Left hindlimb (tissue), 1 donor: Measurements from ENCODE around the gene SLCO4A1.
A peak's percentile ranks its signal among the peaks of the same experiment; 100 is the strongest.
"Not testable (repeated sequence)": the region's sequence is repeated elsewhere in the genome, so short reads cannot be mapped to it uniquely, and the experiment has no call there.

ENCODE experiments used
- DNase-seq: peaks from one replicate; pipeline ENCODE4 v3.0.0-alpha.2; 2018

The SLCO4A1 gene

GRCh38 chr20:62622877-62623487, 19.3 kb upstream of the SLCO4A1 start:
- DNase-seq, result no peak

GRCh38 chr20:62623488-62624324, 18.6 kb upstream of the SLCO4A1 start:
- peak; percentile 83 for DNase-seq

- DNase-seq, result no peak
These were observed 18.0 kb upstream of the SLCO4A1 start for GRCh38 chr20:62624325-62624690.

- DNase-seq, result peak; percentile 32
These were observed 17.4 kb upstream of the SLCO4A1 start for GRCh38 chr20:62624719-62625453.

GRCh38 chr20:62625516-62625915, 16.8 kb upstream of the SLCO4A1 start:
- no peak for DNase-seq

- no peak for DNase-seq
These were observed 16.3 kb upstream of the SLCO4A1 start for GRCh38 chr20:62625921-62626547.

GRCh38 chr20:62627425-62627824, 14.9 kb upstream of the SLCO4A1 start:
- not testable (repeated sequence) for DNase-seq

GRCh38 chr20:62627901-62628612, 14.2 kb upstream of the SLCO4A1 start:
- peak; percentile 20 for DNase-seq

GRCh38 chr20:62628691-62629090, 13.6 kb upstream of the SLCO4A1 start:
- DNase-seq, result no peak

- DNase-seq, result no peak
These were observed 12.3 kb upstream of the SLCO4A1 start for GRCh38 chr20:62629864-62630470.

GRCh38 chr20:62631336-62632308, 10.7 kb upstream of the SLCO4A1 start:
- no peak for DNase-seq

- no peak for DNase-seq
These were observed 9.7 kb upstream of the SLCO4A1 start for GRCh38 chr20:62632575-62633090.

- DNase-seq, result no peak
These were observed 8.5 kb upstream of the SLCO4A1 start for GRCh38 chr20:62633598-62634329.

- no peak for DNase-seq
These were observed 7.9 kb upstream of the SLCO4A1 start for GRCh38 chr20:62634330-62634967.

- no peak for DNase-seq
These were observed 7.1 kb upstream of the SLCO4A1 start for GRCh38 chr20:62635232-62635631.

GRCh38 chr20:62635852-62636251, 6.5 kb upstream of the SLCO4A1 start:
- DNase-seq, result no peak

GRCh38 chr20:62636446-62636845, 5.9 kb upstream of the SLCO4A1 start:
- DNase-seq, result no peak

- DNase-seq, result no peak
These were observed 5.2 kb upstream of the SLCO4A1 start for GRCh38 chr20:62637110-62637509.

- DNase-seq, result no peak
These were observed 4.7 kb upstream of the SLCO4A1 start for GRCh38 chr20:62637521-62638054.
